GM12874 (cell line): ENCODE results near the gene CCT8.

Experiments
- TF ChIP-seq, protein P1 (sequence below): IDR thresholded peaks from 2 replicates; pipeline ENCODE4 v1.5.1; 2011; ENCODE audit warnings: low read depth, mild to moderate bottlenecking, control low read depth, low read length, moderate library complexity; ENCODE audit not compliant: insufficient read depth

The CCT8 gene

DNA sequence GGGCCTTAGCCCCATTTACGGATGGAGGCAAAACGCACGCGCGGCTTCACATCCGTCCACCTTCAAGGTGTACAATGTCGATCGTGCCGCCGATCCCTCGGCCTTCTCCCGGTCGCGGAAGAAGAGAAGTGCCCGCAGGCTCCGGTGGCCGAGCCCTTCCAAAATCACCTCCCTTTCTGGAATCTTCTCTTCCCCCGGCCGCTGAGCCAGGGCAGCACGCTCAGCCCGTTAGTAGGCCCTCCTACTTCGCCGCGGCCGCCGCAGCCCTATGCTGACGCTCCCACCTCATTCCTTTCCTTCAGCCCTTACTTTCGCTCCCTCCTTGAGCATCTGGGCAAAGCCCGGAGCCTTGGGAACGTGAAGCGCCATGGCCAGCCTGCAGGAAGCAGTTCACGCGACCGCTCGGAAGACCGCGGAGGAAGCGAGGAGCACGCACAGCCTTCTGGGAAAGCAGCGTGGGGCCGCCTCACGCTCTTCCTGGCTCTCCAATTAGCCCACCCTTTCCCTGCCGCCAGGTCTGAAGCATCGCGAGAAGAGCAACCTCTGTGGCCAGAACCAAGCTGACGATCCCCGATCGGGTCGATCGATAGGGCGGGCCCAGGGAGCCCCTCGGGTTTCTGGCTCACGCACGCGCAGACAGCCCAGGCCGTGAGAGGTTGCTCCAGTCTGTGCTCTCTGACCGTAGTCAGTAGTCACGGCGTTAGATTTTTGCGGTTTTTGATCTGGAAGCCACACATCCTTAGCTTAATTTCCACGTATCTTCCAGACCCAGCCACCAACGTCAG is at the start of gene CCT8:
Gene CCT8, minus strand, starts transcription at position 427 of the 785 bp plus-strand sequence. Its CDS starts 58 bp downstream, at position 369.
- TF ChIP-seq, protein P1, sequence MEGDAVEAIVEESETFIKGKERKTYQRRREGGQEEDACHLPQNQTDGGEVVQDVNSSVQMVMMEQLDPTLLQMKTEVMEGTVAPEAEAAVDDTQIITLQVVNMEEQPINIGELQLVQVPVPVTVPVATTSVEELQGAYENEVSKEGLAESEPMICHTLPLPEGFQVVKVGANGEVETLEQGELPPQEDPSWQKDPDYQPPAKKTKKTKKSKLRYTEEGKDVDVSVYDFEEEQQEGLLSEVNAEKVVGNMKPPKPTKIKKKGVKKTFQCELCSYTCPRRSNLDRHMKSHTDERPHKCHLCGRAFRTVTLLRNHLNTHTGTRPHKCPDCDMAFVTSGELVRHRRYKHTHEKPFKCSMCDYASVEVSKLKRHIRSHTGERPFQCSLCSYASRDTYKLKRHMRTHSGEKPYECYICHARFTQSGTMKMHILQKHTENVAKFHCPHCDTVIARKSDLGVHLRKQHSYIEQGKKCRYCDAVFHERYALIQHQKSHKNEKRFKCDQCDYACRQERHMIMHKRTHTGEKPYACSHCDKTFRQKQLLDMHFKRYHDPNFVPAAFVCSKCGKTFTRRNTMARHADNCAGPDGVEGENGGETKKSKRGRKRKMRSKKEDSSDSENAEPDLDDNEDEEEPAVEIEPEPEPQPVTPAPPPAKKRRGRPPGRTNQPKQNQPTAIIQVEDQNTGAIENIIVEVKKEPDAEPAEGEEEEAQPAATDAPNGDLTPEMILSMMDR, result no peak

- TF ChIP-seq, protein P1, result no peak
These were observed 48.3 kb upstream of the CCT8 start for GRCh38 chr21:29121759-29122158.

DNA sequence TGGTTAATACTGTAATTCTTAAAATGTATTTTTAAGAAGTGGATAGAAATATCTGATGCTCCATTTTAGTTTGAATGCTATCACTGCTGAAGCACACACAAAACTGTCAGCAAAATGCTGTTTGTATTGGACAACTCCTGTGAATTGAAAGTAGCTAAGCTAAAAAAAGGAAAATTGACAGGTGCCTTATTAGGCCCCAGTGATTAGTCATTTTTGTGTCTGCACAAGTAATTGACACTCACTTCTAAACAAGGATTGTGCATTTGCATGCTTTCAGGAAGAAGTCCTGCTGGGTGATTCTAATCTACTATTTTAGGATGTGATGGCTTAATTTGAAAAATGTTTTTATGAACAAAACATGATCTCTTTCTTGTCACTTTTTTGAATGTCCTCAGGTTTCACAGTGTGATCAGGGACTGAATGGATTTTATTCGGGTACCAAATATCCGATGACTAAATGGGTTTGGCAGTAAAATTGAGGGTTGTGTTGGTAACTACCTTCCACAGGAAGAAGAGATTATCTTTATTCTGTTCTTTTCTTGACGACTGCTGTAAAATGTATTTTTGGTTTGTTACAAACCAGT is 44.0 kb upstream of the CCT8 start:
- TF ChIP-seq, protein P1, result no peak

GRCh38 chr21:29115899-29116298 is 42.5 kb upstream of the CCT8 start:
- TF ChIP-seq, protein P1, result no peak

DNA sequence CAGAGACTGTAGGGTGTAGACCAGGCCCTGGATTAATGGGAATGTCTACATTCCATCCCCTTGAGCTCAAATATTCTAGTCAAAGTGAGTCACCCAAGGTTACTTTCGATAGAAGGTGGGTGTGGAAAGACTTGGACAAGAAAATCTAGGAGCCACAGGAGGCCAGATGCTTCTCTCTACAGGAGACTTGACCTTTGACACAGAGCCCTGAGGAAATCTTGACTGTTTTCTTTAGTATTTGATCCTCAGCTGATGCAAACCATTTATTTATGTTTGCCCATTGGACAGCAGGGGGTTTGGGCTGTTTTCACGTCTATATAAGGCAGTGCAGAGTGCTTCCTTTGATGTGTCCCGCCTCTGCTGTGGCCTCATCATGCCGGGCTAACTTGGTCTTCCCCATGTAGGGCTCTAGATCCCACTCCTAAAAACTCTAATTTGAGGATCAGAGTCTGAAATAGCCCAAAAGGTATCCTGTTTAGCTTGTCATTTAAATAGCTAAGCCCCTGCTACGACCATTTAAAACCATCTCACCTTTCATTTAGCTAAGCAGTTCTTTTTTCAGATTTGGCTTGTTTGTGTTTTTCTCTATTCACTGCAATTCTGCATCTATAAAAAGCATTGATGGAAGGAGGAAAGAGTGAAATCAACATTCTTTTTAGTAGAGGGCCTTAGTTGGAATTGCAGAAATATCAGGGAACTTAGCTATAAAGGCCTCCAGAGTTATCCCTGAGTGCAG is 41.5 kb upstream of the CCT8 start:
- TF ChIP-seq, protein P1, result no peak

DNA sequence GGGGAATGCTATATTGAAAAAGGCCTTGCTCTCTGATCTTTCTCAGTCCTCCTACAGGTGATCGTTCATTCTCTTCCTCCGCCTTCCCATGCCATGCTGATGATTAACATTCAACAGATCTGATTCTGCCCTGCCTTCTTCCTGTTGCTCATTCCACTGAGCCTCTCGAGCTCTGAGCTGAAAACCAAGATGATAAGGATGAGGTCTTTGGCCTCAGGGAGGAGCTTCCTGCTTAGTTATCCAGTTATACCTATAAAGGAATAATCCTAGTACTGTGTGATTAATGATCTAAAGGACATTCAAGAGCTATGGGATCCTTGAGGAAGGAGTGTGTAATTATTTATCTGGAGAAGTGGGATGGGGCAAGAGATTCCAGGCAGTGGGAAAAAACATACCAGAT is 31.8 kb upstream of the CCT8 start:
- TF ChIP-seq, protein P1, result no peak

GRCh38 chr21:29104239-29104708 is 30.8 kb upstream of the CCT8 start:
- TF ChIP-seq, protein P1, result no peak
